ENCODE measurements around the gene ALG1.

DNA sequence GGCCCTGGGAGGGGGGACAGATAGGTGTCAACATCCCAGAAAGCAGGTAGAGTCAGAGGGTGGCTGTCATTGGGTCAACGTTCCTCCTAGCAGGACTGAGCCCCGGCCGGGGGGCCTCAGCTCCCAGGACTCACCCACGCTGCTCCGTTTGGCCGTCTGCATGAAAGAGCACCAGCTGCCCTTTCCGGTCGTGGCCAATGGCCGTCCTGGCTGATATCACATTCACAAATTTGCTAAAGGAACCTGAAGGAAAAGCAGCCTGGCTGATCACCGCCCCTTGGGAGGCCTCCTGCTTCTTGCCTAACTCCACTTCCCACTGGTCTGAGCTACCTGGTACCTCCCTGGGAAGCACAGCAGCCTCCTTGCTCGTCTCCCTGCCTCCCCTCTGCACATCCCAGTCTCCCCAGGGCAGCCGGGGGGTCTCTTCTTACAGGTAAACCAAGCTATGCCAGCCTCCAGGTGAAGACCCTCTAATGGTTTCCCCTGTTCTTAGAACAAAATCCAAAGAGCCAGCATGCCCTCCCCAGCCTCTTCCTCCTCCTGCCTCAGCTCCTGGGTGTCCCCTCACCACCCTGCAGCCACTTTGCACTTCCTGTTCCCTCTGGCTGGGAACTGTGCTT is 41.3 kb upstream of the ALG1 start:
- TF ChIP-seq EZH2 (IDR thresholded peaks at IDR 0.05; ENCODE audit: borderline replicate concordance, insufficient read depth, low read length, poor library complexity, severe bottlenecking) = no peak
- no peak for TF ChIP-seq REST (IDR thresholded peaks at IDR 0.05; ENCODE audit: borderline replicate concordance)

Data from neural cell (in vitro differentiated cells).